Suprapubic skin (tissue), 3 donors: ENCODE data around the gene PTBP1.

ENCODE experiments used
- POLR2A ChIP-seq, 2 donors: fragments of 450-650 bp; IDR thresholded peaks; one replicate each; pipeline ENCODE4 v1.6.1; 2017; ENCODE audit warnings: antibody characterized with exemption in 2 of 2, mild to moderate bottlenecking in 2 of 2, moderate library complexity in 2 of 2
- TF ChIP-seq, protein P1 (sequence below), 2 donors: fragments of 200-600 bp in 1 of 2; fragments of 450-650 bp in 1 of 2; sonication (generic) in 1 of 2; IDR thresholded peaks; one replicate each; pipeline ENCODE4 v1.5.1; 2016 to 2019; ENCODE audit warnings: antibody characterized with exemption in 2 of 2, mild to moderate bottlenecking in 1 of 2, moderate library complexity in 1 of 2

DNA sequence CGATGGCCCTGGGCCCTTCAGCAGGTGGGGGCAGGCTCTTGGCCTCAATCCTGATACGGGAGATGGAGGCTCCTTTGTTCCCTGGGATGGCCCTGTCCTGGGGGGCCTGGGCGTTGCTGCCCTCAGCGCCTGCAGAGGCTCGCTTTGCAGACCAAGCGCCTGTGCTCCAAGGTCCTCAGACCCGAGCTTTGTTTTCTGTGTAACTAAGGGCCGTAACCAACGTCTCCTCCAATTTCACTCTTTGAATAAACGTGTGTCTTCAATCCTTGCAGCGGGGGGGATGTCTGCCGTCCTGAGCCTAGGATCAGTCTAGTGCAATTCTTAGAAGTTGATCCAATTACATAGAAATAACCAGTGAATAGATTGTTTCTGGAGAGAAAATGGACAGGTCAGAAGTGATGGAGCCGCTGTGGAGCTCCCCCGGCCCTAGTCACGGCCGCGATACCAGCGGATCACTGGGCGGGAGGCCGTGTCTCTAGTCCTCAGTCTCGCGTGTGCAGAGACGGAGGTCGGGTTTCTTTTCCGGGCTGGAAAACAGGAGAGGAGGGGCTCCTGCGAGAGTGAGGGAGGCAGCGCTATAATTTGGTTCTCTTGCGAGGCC lies 5.3 kb downstream of the PTBP1 start:
- TF ChIP-seq, protein P1, sequence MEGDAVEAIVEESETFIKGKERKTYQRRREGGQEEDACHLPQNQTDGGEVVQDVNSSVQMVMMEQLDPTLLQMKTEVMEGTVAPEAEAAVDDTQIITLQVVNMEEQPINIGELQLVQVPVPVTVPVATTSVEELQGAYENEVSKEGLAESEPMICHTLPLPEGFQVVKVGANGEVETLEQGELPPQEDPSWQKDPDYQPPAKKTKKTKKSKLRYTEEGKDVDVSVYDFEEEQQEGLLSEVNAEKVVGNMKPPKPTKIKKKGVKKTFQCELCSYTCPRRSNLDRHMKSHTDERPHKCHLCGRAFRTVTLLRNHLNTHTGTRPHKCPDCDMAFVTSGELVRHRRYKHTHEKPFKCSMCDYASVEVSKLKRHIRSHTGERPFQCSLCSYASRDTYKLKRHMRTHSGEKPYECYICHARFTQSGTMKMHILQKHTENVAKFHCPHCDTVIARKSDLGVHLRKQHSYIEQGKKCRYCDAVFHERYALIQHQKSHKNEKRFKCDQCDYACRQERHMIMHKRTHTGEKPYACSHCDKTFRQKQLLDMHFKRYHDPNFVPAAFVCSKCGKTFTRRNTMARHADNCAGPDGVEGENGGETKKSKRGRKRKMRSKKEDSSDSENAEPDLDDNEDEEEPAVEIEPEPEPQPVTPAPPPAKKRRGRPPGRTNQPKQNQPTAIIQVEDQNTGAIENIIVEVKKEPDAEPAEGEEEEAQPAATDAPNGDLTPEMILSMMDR (IDR thresholded peaks at IDR 0.05) = no peak
- no peak for TF ChIP-seq POLR2A (IDR thresholded peaks at IDR 0.05)
